HL-60 (cell line): ENCODE measurements around the gene DYNLRB1.

Experiments
- DNase-seq, 2 experiments: peaks; one replicate each; pipeline ENCODE4 v3.0.0-alpha.2; 2010 to 2020; ENCODE audit warnings: low read depth in 1 of 2, low spot score in 1 of 2
- H3K27ac ChIP-seq: fragments of 250-450 bp; sonication (Bioruptor Pico); replicated peaks from 2 replicates; pipeline ENCODE4 v1.5.1; 2020; ENCODE audit warnings: mild to moderate bottlenecking, moderate library complexity
- H3K27me3 ChIP-seq: fragments of 250-450 bp; sonication (Bioruptor Pico); 2 replicates; pipeline ENCODE4 v1.5.1; 2021; ENCODE audit warnings: mild to moderate bottlenecking, moderate library complexity; ENCODE audit not compliant: insufficient read depth, poor library complexity, severe bottlenecking
- H3K4me3 ChIP-seq: replicated peaks from 2 replicates; pipeline ENCODE4 v1.5.1; 2011; ENCODE audit warnings: mild to moderate bottlenecking, control low read depth, low read length; ENCODE audit not compliant: insufficient read depth
- CTCF ChIP-seq: IDR thresholded peaks from one replicate; pipeline ENCODE4 v1.5.1; 2011; ENCODE audit warnings: low read length, control low read depth, inconsistent platforms; ENCODE audit not compliant: insufficient read depth
- GABPA ChIP-seq: IDR thresholded peaks from 2 replicates; pipeline ENCODE4 v1.6.1; 2012; ENCODE audit warnings: low read depth
- POLR2AphosphoS5 ChIP-seq: IDR thresholded peaks from 2 replicates; pipeline ENCODE4 v1.6.1; 2012; ENCODE audit warnings: low read depth
- REST ChIP-seq: IDR thresholded peaks from 2 replicates; pipeline ENCODE4 v1.6.1; 2012; ENCODE audit warnings: low read depth; ENCODE audit not compliant: insufficient replicate concordance
- SPI1 ChIP-seq: IDR thresholded peaks from 2 replicates; pipeline ENCODE4 v1.6.1; 2012; ENCODE audit warnings: low read depth, mild to moderate bottlenecking, borderline replicate concordance

The DYNLRB1 gene

GRCh38 chr20:34547844-34548613, 31.8 kb downstream of the DYNLRB1 start:
- no peaks in the 10 kb centered on the region for H3K27me3 ChIP-seq
- TF ChIP-seq POLR2AphosphoS5 (no peak), SPI1 (no peak), GABPA (no peak), CTCF (no peak), REST (no peak)
- H3K4me3 ChIP-seq: no peak overlapping the region
- no peak for DNase-seq
- H3K27ac ChIP-seq: no peak overlapping the region

- DNase-seq: no peak
- Histone ChIP-seq H3K27ac (no peak overlapping the region), H3K4me3 (no peak overlapping the region), H3K27me3 (no peaks in the 10 kb centered on the region)
- no peak for TF ChIP-seq GABPA
These were observed 33.2 kb downstream of the DYNLRB1 start for GRCh38 chr20:34549291-34549928.

GRCh38 chr20:34549929-34550305, 33.7 kb downstream of the DYNLRB1 start:
- Histone ChIP-seq H3K27ac (no peak overlapping the region), H3K27me3 (no peaks in the 10 kb centered on the region), H3K4me3 (no peak overlapping the region)
- no peak for DNase-seq
- TF ChIP-seq POLR2AphosphoS5: no peak
- TF ChIP-seq REST: no peak
- no peak for TF ChIP-seq GABPA
- no peak for TF ChIP-seq SPI1
- TF ChIP-seq CTCF: no peak

GRCh38 chr20:34552569-34552968, 36.3 kb downstream of the DYNLRB1 start:
- TF ChIP-seq GABPA (no peak), SPI1 (no peak), REST (no peak), CTCF (no peak)
- Histone ChIP-seq H3K4me3 (no peak overlapping the region), H3K27me3 (no peaks in the 10 kb centered on the region), H3K27ac (no peak overlapping the region)
- DNase-seq: no peak
